ENCODE measurements around the gene OPCML. TPM values are rescaled to one million over a fixed set of nuclear protein-coding genes. Genes with fewer than 3 reads are reported as not detected.

The OPCML gene
- total and polyA plus RNA-seq, 2 experiments from 2014 or later: 1.2 to 4.4 TPM

- no peaks in the 10 kb centered on the region for H4K20me1 ChIP-seq (replicated peaks; ENCODE audit: insufficient read depth)
- DNase-seq (ENCODE audit: low spot score) (no peak), ATAC-seq (no peak)
- no peaks in the 10 kb centered on the region for H3K36me3 ChIP-seq (ENCODE audit: insufficient read depth)
- no peak overlapping the region for H2AFZ ChIP-seq
- H3K27ac ChIP-seq (ENCODE audit: low read depth): peak overlapping the region; percentile 50; the same call in 1 of the 2 replicates
- Mint-ChIP-seq H3K27me3 (ENCODE audit: insufficient read depth, low read depth, poor library complexity) (no peaks in the 10 kb centered on the region), H3K4me1 (peaks cover 18% of the 10 kb centered on the region), H3K4me3 (no peak overlapping the region), H3K36me3 (ENCODE audit: low read depth) (no peaks in the 10 kb centered on the region), H3K9me3 (no peaks in the 10 kb centered on the region), H3K27ac (no peak overlapping the region)
- no peaks in the 10 kb centered on the region for H3K27me3 ChIP-seq (ENCODE audit: insufficient read depth)
- TF ChIP-seq STAT1 (IDR thresholded peaks at IDR 0.05; ENCODE audit: unreplicated experiment) (no peak), EZH2phosphoT487 (IDR thresholded peaks at IDR 0.05; ENCODE audit: unreplicated experiment) (no peak), CTCF (conservative IDR thresholded peaks at IDR 0.05; ENCODE audit: low read depth in 2 of 2) (no peak)
- no peaks in the 10 kb centered on the region for H3K79me2 ChIP-seq (replicated peaks; ENCODE audit: insufficient read depth)
- H3F3A ChIP-seq (replicated peaks; ENCODE audit: low read depth): no peaks in the 10 kb centered on the region
- H3K4me1 ChIP-seq (ENCODE audit: insufficient read depth): peaks cover 19% of the 10 kb centered on the region
- H3K9me2 ChIP-seq (ENCODE audit: insufficient read depth): 0 out of 2 replicates have a peak, but pooled peaks cover 6% of the 10 kb centered on the region
- H3K4me2 ChIP-seq: peak overlapping the region; percentile 8; the same call in 1 of the 2 replicates
- H3K4me3 ChIP-seq: no peak overlapping the region
Measured at GRCh38 chr11:133425992-133426391, 106.3 kb downstream of the OPCML start.

DNA sequence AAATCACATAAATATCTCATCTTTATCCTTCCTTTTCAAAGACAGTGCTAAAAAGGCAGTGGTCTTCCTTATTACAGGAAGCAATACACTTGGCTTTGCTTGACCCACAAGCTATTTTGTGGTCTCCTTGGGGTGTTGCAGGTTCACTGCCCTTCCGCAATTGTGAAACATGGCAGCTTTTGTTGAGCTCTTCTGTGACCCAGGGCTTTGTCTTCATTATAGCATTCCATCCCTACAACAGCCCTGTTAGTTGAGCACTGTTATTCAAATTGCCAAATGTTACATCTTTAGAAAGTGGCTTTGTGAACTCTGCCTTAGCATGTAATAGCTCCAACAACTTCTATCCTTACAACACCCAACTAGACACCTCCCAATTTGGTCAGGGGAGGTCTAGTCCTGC, 107.1 kb downstream of the OPCML start:
- H2AFZ ChIP-seq: no peak overlapping the region
- peak; percentile 60 for DNase-seq (ENCODE audit: low spot score)
- ATAC-seq: peak; percentile 90
- H3K27ac Mint-ChIP-seq: no peak overlapping the region; the same call in 1 of the 2 replicates
- no peaks in the 10 kb centered on the region for H3F3A ChIP-seq (replicated peaks; ENCODE audit: low read depth)
- no peaks in the 10 kb centered on the region for H4K20me1 ChIP-seq (replicated peaks; ENCODE audit: insufficient read depth)
- TF ChIP-seq NANOG (IDR thresholded peaks at IDR 0.05; ENCODE audit: borderline replicate concordance) (peak; percentile 32; the same call in 1 of the 2 replicates), CTCF (conservative IDR thresholded peaks at IDR 0.05; ENCODE audit: low read depth in 2 of 2) (no peak), EZH2 (IDR thresholded peaks at IDR 0.05; ENCODE audit: low read depth, unreplicated experiment) (no peak), ZNF462 (CRISPR knock-in tag; IDR thresholded peaks at IDR 0.05) (peak; percentile 84; the same call in 1 of the 2 replicates)
- TF ChIP-seq, protein P1, sequence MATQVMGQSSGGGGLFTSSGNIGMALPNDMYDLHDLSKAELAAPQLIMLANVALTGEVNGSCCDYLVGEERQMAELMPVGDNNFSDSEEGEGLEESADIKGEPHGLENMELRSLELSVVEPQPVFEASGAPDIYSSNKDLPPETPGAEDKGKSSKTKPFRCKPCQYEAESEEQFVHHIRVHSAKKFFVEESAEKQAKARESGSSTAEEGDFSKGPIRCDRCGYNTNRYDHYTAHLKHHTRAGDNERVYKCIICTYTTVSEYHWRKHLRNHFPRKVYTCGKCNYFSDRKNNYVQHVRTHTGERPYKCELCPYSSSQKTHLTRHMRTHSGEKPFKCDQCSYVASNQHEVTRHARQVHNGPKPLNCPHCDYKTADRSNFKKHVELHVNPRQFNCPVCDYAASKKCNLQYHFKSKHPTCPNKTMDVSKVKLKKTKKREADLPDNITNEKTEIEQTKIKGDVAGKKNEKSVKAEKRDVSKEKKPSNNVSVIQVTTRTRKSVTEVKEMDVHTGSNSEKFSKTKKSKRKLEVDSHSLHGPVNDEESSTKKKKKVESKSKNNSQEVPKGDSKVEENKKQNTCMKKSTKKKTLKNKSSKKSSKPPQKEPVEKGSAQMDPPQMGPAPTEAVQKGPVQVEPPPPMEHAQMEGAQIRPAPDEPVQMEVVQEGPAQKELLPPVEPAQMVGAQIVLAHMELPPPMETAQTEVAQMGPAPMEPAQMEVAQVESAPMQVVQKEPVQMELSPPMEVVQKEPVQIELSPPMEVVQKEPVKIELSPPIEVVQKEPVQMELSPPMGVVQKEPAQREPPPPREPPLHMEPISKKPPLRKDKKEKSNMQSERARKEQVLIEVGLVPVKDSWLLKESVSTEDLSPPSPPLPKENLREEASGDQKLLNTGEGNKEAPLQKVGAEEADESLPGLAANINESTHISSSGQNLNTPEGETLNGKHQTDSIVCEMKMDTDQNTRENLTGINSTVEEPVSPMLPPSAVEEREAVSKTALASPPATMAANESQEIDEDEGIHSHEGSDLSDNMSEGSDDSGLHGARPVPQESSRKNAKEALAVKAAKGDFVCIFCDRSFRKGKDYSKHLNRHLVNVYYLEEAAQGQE (IDR thresholded peaks at IDR 0.05; ENCODE audit: unreplicated experiment): no peak
- no peak overlapping the region for H3K4me3 Mint-ChIP-seq
- H3K9me3 Mint-ChIP-seq: no peaks in the 10 kb centered on the region
- H3K4me1 Mint-ChIP-seq: peaks cover 18% of the 10 kb centered on the region
- H3K27me3 ChIP-seq (ENCODE audit: insufficient read depth): no peaks in the 10 kb centered on the region
- peak overlapping the region; percentile 8; the same call in 1 of the 2 replicates for H3K4me2 ChIP-seq
- no peaks in the 10 kb centered on the region for H3K36me3 ChIP-seq (ENCODE audit: insufficient read depth)
- no peaks in the 10 kb centered on the region for H3K27me3 Mint-ChIP-seq (ENCODE audit: insufficient read depth, low read depth, poor library complexity)
- no peak overlapping the region for H3K27ac ChIP-seq (ENCODE audit: low read depth)
- H3K4me3 ChIP-seq: no peak overlapping the region
- no peaks in the 10 kb centered on the region for H3K36me3 Mint-ChIP-seq (ENCODE audit: low read depth)
- H3K9me2 ChIP-seq (ENCODE audit: insufficient read depth): 0 out of 2 replicates have a peak, but pooled peaks cover 6% of the 10 kb centered on the region
- no peaks in the 10 kb centered on the region for H3K79me2 ChIP-seq (replicated peaks; ENCODE audit: insufficient read depth)
- peaks cover 19% of the 10 kb centered on the region for H3K4me1 ChIP-seq (ENCODE audit: insufficient read depth)

Data from GM23338 (cell line).